Astrocyte of the spinal cord (primary cell): ENCODE results near the gene SUCO.

Source experiments
- DNase-seq: peaks from one replicate; pipeline ENCODE4 v3.0.0; 2011; ENCODE audit warnings: low read depth, low spot score
- H3K4me3 ChIP-seq: 2 replicates; pipeline ENCODE4 v1.5.1; 2011; ENCODE audit warnings: low read depth, mild to moderate bottlenecking, low read length, moderate library complexity
- CTCF ChIP-seq: IDR thresholded peaks from 2 replicates; pipeline ENCODE4 v1.5.1; 2012; ENCODE audit warnings: low read depth, mild to moderate bottlenecking, low read length, inconsistent platforms
- in situ Hi-C: cut with HindIII; loops from 2 replicates; pipeline ENCODE4 v1.10.0; 2017; ENCODE audit warnings: low sequenced_read_pairs

SUCO gene

DNA sequence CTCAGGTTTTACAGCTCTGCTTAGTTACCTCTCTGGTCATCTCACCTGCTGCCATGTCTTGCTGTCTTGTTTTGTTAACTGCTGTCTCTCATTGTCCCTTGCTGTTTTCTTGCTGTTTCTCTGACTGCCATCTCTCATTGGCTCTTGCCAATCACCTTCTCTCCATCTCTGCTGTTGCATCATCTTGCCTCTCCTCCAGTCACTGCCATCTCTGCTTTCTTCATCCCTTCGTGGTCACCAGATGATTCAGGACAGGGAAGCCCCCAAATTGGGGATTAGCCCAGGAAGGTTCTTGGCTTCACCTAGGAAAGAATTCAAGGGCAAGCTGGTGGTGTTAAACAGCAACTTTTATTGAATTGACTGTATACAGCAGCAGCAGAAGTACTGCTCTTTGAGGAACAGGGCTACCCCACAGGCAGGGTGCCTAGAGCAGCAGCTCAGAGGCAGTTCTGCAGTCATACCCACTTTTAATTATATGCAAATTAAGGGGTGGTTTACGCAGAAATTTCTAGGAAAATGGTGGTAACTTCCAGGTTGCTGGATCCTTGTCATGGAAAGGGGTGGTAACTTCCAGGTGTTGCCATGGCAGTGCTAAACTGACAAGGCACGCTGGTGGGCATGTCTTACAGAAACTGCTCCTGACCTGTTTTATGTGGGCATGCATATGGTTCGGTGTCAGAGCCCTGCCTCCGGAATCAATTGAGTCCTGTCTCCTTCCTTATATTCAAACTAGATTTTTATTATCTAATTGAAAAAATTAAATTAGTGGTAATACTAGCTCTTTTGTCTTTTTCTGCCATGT is 33.4 kb downstream of the SUCO start:
- in situ Hi-C loops = no loop called here
- no peak for DNase-seq
- no peak overlapping the region for H3K4me3 ChIP-seq
- TF ChIP-seq CTCF = no peak

GRCh38 chr1:172567720-172568119 is 34.8 kb downstream of the SUCO start:
- in situ Hi-C loops = no loop called here
- no peak overlapping the region for H3K4me3 ChIP-seq
- TF ChIP-seq CTCF = no peak
- DNase-seq = no peak

- no peak overlapping the region for H3K4me3 ChIP-seq
- DNase-seq = no peak
- in situ Hi-C loops = no loop called here
- no peak for TF ChIP-seq CTCF
These were observed 41.1 kb downstream of the SUCO start for GRCh38 chr1:172574080-172574479.

- TF ChIP-seq CTCF = no peak
- H3K4me3 ChIP-seq = no peak overlapping the region
- in situ Hi-C loops = no loop called here
- no peak for DNase-seq
These were observed 45.6 kb downstream of the SUCO start for GRCh38 chr1:172578586-172578985.

- TF ChIP-seq CTCF = no peak
- in situ Hi-C loops = no loop called here
- H3K4me3 ChIP-seq = no peak overlapping the region
- no peak for DNase-seq
These were observed 48.3 kb downstream of the SUCO start for GRCh38 chr1:172581273-172581672.

- DNase-seq = peak; percentile 28
- no peak for TF ChIP-seq CTCF
- in situ Hi-C loops = no loop called here
- no peak overlapping the region for H3K4me3 ChIP-seq
These were observed 48.8 kb downstream of the SUCO start for GRCh38 chr1:172581779-172582178.
